Measurements from ENCODE around the gene OLIG3.

OLIG3 gene

GRCh38 chr6:137496368-137496767 lies 2.2 kb upstream of the OLIG3 start:
- DNase-seq (ENCODE audit: low read depth in 2 of 2), result no peak

GRCh38 chr6:137495703-137496336 lies 1.6 kb upstream of the OLIG3 start:
- DNase-seq (ENCODE audit: low read depth in 2 of 2), result no peak

- no peak for DNase-seq (ENCODE audit: low read depth in 2 of 2)
These were observed 951 bp upstream of the OLIG3 start for GRCh38 chr6:137494988-137495702.

- DNase-seq (ENCODE audit: low read depth in 2 of 2), result no peak
These were observed 766 bp downstream of the OLIG3 start for GRCh38 chr6:137493218-137494038.

GRCh38 chr6:137492289-137493217 lies 1.6 kb downstream of the OLIG3 start:
- no peak for DNase-seq (ENCODE audit: low read depth in 2 of 2)

- no peak for DNase-seq (ENCODE audit: low read depth in 2 of 2)
These were observed 2.7 kb downstream of the OLIG3 start for GRCh38 chr6:137491478-137491877.

GRCh38 chr6:137490961-137491360 lies 3.2 kb downstream of the OLIG3 start:
- DNase-seq (ENCODE audit: low read depth in 2 of 2), result no peak

- no peak for DNase-seq (ENCODE audit: low read depth in 2 of 2)
These were observed 3.9 kb downstream of the OLIG3 start for GRCh38 chr6:137490006-137490905.

GRCh38 chr6:137489046-137490005 lies 4.9 kb downstream of the OLIG3 start:
- no peak for DNase-seq (ENCODE audit: low read depth in 2 of 2)

GRCh38 chr6:137488150-137489045 lies 5.8 kb downstream of the OLIG3 start:
- DNase-seq (ENCODE audit: low read depth in 2 of 2), result no peak

GRCh38 chr6:137487869-137488149 lies 6.4 kb downstream of the OLIG3 start:
- DNase-seq (ENCODE audit: low read depth in 2 of 2), result no peak

GRCh38 chr6:137487181-137487868 lies 6.9 kb downstream of the OLIG3 start:
- DNase-seq (ENCODE audit: low read depth in 2 of 2), result no peak

GRCh38 chr6:137486416-137486815 lies 7.8 kb downstream of the OLIG3 start:
- no peak for DNase-seq (ENCODE audit: low read depth in 2 of 2)

- no peak for DNase-seq (ENCODE audit: low read depth in 2 of 2)
These were observed 13.8 kb downstream of the OLIG3 start for GRCh38 chr6:137480431-137480830.

- no peak for DNase-seq (ENCODE audit: low read depth in 2 of 2)
These were observed 19.1 kb downstream of the OLIG3 start for GRCh38 chr6:137475103-137475502.

GRCh38 chr6:137473598-137473997 lies 20.6 kb downstream of the OLIG3 start:
- DNase-seq (ENCODE audit: low read depth in 2 of 2), result no peak

- DNase-seq (ENCODE audit: low read depth in 2 of 2), result no peak
These were observed 21.5 kb downstream of the OLIG3 start for GRCh38 chr6:137472641-137473137.

GRCh38 chr6:137471986-137472385 lies 22.2 kb downstream of the OLIG3 start:
- DNase-seq (ENCODE audit: low read depth in 2 of 2), result no peak
